B cell (primary cell): ENCODE measurements around the gene NHEJ1. TPM values are rescaled to one million over a fixed set of nuclear protein-coding genes. Genes with fewer than 3 reads are reported as not detected.

Experiments used
- ATAC-seq: fragments of 200-7000 bp; cut with Tn5 transposase; one replicate; pipeline ENCODE4 v1.10.0; 2021; ENCODE audit warnings: low read depth, mild to moderate bottlenecking, moderate number of reproducible peaks, moderate library complexity
- CTCF ChIA-PET: fragments of 350-600 bp; sonication (Branson Sonifier 250); formaldehyde crosslinking; loops from one replicate; lab custom pipeline; 2021; ENCODE audit warnings: antibody characterized with exemption, inconsistent platforms; lab: Charles Lee
- POLR2A ChIA-PET: fragments of 350-600 bp; sonication (Branson Sonifier 250); formaldehyde crosslinking; loops from one replicate; lab custom pipeline; 2021; ENCODE audit warnings: antibody characterized with exemption; lab: Charles Lee
- DNase-seq: peaks from one replicate; pipeline ENCODE4 v3.0.0; 2013
- H2AFZ ChIP-seq: 2 replicates; pipeline ENCODE4 v1.6.1; 2012; ENCODE audit warnings: mild to moderate bottlenecking, low read depth, low read length; ENCODE audit not compliant: insufficient read depth, poor library complexity, severe bottlenecking
- H3K27ac ChIP-seq, 2 donors: 1 replicate in 1 of 2; 2 replicates in 1 of 2; pipeline ENCODE4 v1.5.1; 2012 to 2013; ENCODE audit warnings: low read length in 2 of 2, mild to moderate bottlenecking in 2 of 2, moderate library complexity in 1 of 2
- H3K27me3 ChIP-seq, 4 experiments: fragments of 200-600 bp in 1 of 4; sonication (generic) in 1 of 4; replicated peaks in 1 of 4; 1 replicate in 2 of 4; 2 replicates in 2 of 4; pipeline versions ENCODE4 v1.6.1 to v1.7.0; 2013 to 2016; ENCODE audit warnings: low read length in 3 of 4, mild to moderate bottlenecking in 2 of 4, mixed read lengths in 1 of 4, moderate library complexity in 1 of 4; ENCODE audit not compliant: insufficient read depth in 4 of 4, control insufficient read depth in 3 of 4; ENCODE audit errors: control extremely low read depth in 1 of 4
- H3K36me3 ChIP-seq, 2 experiments: replicated peaks in 1 of 2; 1 replicate in 1 of 2; 2 replicates in 1 of 2; pipeline versions ENCODE4 v1.6.1 to v1.7.1; 2013; ENCODE audit warnings: low read length in 1 of 2; ENCODE audit not compliant: insufficient read depth in 2 of 2, control insufficient read depth in 1 of 2; ENCODE audit errors: control extremely low read depth in 1 of 2, extremely low read depth in 1 of 2
- H3K4me1 ChIP-seq, 2 donors: fragments of 200-600 bp in 1 of 2; sonication (generic) in 1 of 2; 1 replicate in 1 of 2; 2 replicates in 1 of 2; pipeline versions ENCODE4 v1.5.1 to v1.6.1; 2013 to 2017; ENCODE audit warnings: low read length in 2 of 2; ENCODE audit not compliant: control insufficient read depth in 2 of 2, insufficient read depth in 2 of 2
- H3K4me2 ChIP-seq: replicated peaks from 2 replicates; pipeline ENCODE3; 2012; ENCODE audit warnings: mild to moderate bottlenecking, low read depth, low read length; ENCODE audit not compliant: poor library complexity, severe bottlenecking
- H3K4me3 ChIP-seq, 5 experiments: fragments of 200-600 bp in 1 of 5; sonication (generic) in 1 of 5; 1 replicate in 3 of 5; 2 replicates in 2 of 5; pipeline versions ENCODE4 v1.5.1 to v1.7.0; 2011 to 2016; ENCODE audit warnings: low read length in 4 of 5, mild to moderate bottlenecking in 4 of 5, low read depth in 2 of 5, control low read depth in 1 of 5, moderate library complexity in 1 of 5; ENCODE audit not compliant: insufficient read depth in 1 of 5; ENCODE audit errors: control extremely low read depth in 1 of 5, extremely low read depth in 1 of 5
- H3K79me2 ChIP-seq: fragments of 200-600 bp; sonication (generic); one replicate; pipeline ENCODE4 v1.6.0; 2016; ENCODE audit warnings: low read length; ENCODE audit not compliant: control insufficient read depth, insufficient read depth
- H3K9ac ChIP-seq: fragments of 200-600 bp; sonication (generic); 2 replicates; pipeline ENCODE4 v1.6.1; 2017; ENCODE audit warnings: mild to moderate bottlenecking, low read length, moderate library complexity
- H3K9me3 ChIP-seq, 3 donors: one replicate each; pipeline versions ENCODE4 v1.6.1 to v1.7.1; 2013; ENCODE audit warnings: low read length in 2 of 3; ENCODE audit not compliant: control insufficient read depth in 2 of 3, insufficient read depth in 1 of 3; ENCODE audit errors: control extremely low read depth in 1 of 3
- H4K20me1 ChIP-seq: 2 replicates; pipeline ENCODE4 v1.6.0; 2012; ENCODE audit warnings: mild to moderate bottlenecking, low read length; ENCODE audit not compliant: insufficient read depth, control insufficient read depth, poor library complexity, severe bottlenecking
- H3K27ac Mint-ChIP-seq: one replicate; pipeline ENCODE4 v1.8.0; 2021; ENCODE audit warnings: mixed read lengths
- H3K27me3 Mint-ChIP-seq: one replicate; pipeline ENCODE4 v1.8.0; 2021; ENCODE audit warnings: mixed read lengths
- H3K4me1 Mint-ChIP-seq: one replicate; pipeline ENCODE4 v1.8.0; 2021; ENCODE audit warnings: mixed read lengths
- H3K4me3 Mint-ChIP-seq: one replicate; pipeline ENCODE4 v1.8.0; 2021; ENCODE audit warnings: mixed read lengths
- H3K9me3 Mint-ChIP-seq: one replicate; pipeline ENCODE4 v1.8.0; 2022; ENCODE audit warnings: mixed read lengths; ENCODE audit not compliant: insufficient read depth
- EZH2 ChIP-seq: IDR thresholded peaks from 2 replicates; pipeline ENCODE4 v1.6.1; 2012; ENCODE audit warnings: borderline replicate concordance, low read depth, mild to moderate bottlenecking, moderate library complexity, low read length; ENCODE audit not compliant: insufficient read depth, poor library complexity, severe bottlenecking
- WGBS: methylation state at CpG from one replicate; pipeline ENCODE4 v1.1.5; 2013; ENCODE audit warnings: missing lambda C conversion rate; ENCODE audit not compliant: insufficient coverage; 5-methylcytosine and 5-hydroxymethylcytosine counted together
- intact Hi-C: fragments of 100-400 bp; cut with micrococcal nuclease; formaldehyde crosslinking; loops from one replicate; pipeline ENCODE4 v1.10.0; 2022
- polyA plus RNA-seq: library from polyadenylated mRNA; depleted of rRNA; stranded (reverse); fragments of >200 nt; gene quantifications from 2 replicates; pipeline ENCODE4 v1.2.3, GENCODE V29; 2012
- total RNA-seq, 2 donors: library from RNA; stranded (reverse); fragments of 120-200 nt in 1 of 2; gene quantifications; 1 replicate in 1 of 2; 2 replicates in 1 of 2; pipeline versions ENCODE4 v1.2.3 to v1.2.4, GENCODE V29; 2013 to 2022
- TF ChIP-seq, protein P1 (sequence below): fragments of 200-600 bp; IDR thresholded peaks from one replicate; pipeline ENCODE4 v1.8.0; 2022; ENCODE audit warnings: antibody characterized with exemption, mild to moderate bottlenecking

NHEJ1 gene
- total and polyA plus RNA-seq, 2 donors (not counting 1 experiment from before 2014, with no cell fraction given): 14.9 to 25.0 TPM

GRCh38 chr2:219168932-219169331, 8.3 kb upstream of the NHEJ1 start:
- Mint-ChIP-seq H3K27ac (no peak overlapping the region), H3K4me1 (peaks cover 9% of the 10 kb centered on the region), H3K4me3 (no peak overlapping the region), H3K9me3 (no peaks in the 10 kb centered on the region), H3K27me3 (no peaks in the 10 kb centered on the region)
- DNase-seq: peak; percentile 3
- ATAC-seq: no peak
- Histone ChIP-seq H3K9me3 (no peaks in the 10 kb centered on the region), H3K4me1 (peaks cover 0 to 7% of the 10 kb centered on the region in 2 donors), H3K27me3 (no peaks in the 10 kb centered on the region), H3K27ac (no peak overlapping the region), H3K36me3 (peaks cover 0 to 31% of the 10 kb centered on the region in 2 experiments), H3K4me2 (no peak overlapping the region), H2AFZ (no peak overlapping the region), H3K79me2 (peaks cover 4% of the 10 kb centered on the region), H3K4me3 (no peak overlapping the region), H4K20me1 (peaks cover 21% of the 10 kb centered on the region), H3K9ac (no peak overlapping the region)
- ChIA-PET POLR2A (no interaction called here), CTCF (interaction anchor here (3.9 kb wide), 1 partner anchor 12 kb away, joined by 18 read pairs; no protein-coding TSS in a partner anchor)
- intact Hi-C loops: no loop called here
- TF ChIP-seq, protein P1, sequence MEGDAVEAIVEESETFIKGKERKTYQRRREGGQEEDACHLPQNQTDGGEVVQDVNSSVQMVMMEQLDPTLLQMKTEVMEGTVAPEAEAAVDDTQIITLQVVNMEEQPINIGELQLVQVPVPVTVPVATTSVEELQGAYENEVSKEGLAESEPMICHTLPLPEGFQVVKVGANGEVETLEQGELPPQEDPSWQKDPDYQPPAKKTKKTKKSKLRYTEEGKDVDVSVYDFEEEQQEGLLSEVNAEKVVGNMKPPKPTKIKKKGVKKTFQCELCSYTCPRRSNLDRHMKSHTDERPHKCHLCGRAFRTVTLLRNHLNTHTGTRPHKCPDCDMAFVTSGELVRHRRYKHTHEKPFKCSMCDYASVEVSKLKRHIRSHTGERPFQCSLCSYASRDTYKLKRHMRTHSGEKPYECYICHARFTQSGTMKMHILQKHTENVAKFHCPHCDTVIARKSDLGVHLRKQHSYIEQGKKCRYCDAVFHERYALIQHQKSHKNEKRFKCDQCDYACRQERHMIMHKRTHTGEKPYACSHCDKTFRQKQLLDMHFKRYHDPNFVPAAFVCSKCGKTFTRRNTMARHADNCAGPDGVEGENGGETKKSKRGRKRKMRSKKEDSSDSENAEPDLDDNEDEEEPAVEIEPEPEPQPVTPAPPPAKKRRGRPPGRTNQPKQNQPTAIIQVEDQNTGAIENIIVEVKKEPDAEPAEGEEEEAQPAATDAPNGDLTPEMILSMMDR: no peak
- TF ChIP-seq EZH2: no peak

DNA sequence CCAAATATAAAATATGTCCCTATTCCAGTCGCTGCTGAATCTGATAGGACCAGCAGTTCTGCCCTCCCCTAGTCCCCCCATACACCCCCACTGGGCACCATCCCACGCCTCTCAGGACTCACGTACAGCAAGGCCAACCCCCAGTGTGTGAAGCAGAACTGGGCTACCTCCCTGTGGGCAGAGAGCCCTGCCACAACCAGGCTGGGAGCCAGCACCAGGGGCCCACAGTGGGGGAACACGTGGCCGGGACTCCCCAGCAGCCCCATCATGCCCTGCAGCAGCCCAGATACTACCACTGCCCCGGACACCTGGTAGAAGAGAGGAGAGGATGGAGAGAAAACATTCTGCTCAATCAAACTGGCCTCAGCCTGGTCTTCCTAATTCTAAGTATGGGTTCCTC, 7.9 kb upstream of the NHEJ1 start:
- no peak overlapping the region for H3K9ac ChIP-seq
- no peak for TF ChIP-seq EZH2
- TF ChIP-seq, protein P1: no peak
- peaks cover 17% of the 10 kb centered on the region for H4K20me1 ChIP-seq
- ChIA-PET CTCF (no interaction called here), POLR2A (no interaction called here)
- no peak overlapping the region for H3K27ac ChIP-seq
- Mint-ChIP-seq H3K4me3 (no peak overlapping the region), H3K27me3 (no peaks in the 10 kb centered on the region), H3K9me3 (no peaks in the 10 kb centered on the region), H3K27ac (no peak overlapping the region), H3K4me1 (peaks cover 7% of the 10 kb centered on the region)
- H3K36me3 ChIP-seq: peaks cover 0 to 27% of the 10 kb centered on the region in 2 experiments
- 41% methylated on average over 3 of the region's 6 CpGs for WGBS
- H2AFZ ChIP-seq: no peak overlapping the region
- no peaks in the 10 kb centered on the region for H3K27me3 ChIP-seq
- H3K79me2 ChIP-seq: peaks cover 2% of the 10 kb centered on the region
- ATAC-seq (no peak), DNase-seq (peak; percentile 5)
- H3K4me3 ChIP-seq: no peak overlapping the region
- H3K4me1 ChIP-seq: peaks cover 0 to 6% of the 10 kb centered on the region in 2 donors
- no peak overlapping the region for H3K4me2 ChIP-seq
- intact Hi-C loops: no loop called here
- no peaks in the 10 kb centered on the region for H3K9me3 ChIP-seq
